Embryonic facial prominence (tissue), 1 donor: ENCODE measurements around the gene APOA4.
A peak's percentile ranks its signal among the peaks of the same experiment; 100 is the strongest.

ENCODE experiments used
- DNase-seq: peaks from one replicate; pipeline ENCODE4 v3.0.0-alpha.2; 2016; ENCODE audit errors: extremely low spot score

APOA4 gene

DNA sequence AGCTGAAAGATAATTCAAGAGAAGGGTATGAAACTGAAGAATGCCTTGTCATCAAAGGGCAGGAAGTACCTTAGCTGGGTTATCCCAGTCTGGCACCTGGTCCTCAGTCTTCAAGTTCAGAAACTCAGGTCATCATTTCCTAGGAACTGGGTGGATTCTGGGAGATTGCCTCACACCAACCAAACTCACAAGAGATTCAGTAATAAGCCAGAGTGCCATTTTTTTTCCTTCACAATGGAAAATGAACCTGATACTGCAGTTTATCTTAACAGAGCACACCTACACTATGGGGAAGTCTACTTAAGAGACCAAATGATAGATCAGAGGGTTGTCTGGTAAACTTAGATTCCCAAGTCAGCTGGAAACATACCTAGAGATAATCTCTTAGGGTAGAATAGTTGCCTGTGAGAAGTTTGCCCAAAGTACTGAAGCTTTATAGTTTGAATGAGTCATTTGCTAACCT lies 46.6 kb downstream of the APOA4 start:
- DNase-seq = no peak

DNA sequence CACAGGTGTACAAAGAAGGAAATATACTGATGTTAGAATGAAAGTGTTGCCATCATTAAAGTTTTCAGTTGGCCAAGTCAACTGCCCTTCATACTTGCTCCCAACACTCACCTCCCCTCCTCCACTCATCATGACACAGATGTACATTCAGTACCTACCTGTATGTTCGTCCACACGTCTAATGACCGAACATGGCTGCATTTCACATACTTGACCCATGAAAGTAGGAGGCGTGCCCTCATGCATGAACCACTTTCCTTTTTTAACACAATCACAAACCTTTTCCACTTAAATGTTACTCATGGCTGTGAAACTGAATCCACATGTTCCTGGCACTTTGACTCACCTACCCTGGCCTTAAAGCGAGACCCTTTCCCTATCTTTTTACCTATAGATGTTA lies 47.1 kb downstream of the APOA4 start:
- DNase-seq = no peak

DNA sequence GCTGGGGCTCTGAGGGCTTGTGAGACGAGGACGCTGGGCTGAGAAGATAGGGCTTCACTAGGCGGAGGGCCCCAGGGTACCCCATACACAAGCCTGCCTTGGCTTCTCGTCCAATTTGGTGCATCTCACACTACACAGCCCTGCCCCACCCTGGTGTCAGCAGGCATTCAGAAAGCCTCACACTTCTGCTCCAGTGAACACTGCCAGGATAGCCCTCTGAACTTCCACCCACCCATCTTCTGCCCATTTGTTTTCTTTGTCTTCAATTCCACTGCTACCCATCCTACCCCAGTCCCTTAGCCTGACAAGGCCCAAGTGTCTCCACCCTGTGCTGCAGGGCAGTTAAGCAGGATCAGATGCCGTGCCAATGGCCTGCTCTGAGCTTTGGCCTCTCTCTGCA lies 48.4 kb downstream of the APOA4 start:
- DNase-seq = no peak

DNA sequence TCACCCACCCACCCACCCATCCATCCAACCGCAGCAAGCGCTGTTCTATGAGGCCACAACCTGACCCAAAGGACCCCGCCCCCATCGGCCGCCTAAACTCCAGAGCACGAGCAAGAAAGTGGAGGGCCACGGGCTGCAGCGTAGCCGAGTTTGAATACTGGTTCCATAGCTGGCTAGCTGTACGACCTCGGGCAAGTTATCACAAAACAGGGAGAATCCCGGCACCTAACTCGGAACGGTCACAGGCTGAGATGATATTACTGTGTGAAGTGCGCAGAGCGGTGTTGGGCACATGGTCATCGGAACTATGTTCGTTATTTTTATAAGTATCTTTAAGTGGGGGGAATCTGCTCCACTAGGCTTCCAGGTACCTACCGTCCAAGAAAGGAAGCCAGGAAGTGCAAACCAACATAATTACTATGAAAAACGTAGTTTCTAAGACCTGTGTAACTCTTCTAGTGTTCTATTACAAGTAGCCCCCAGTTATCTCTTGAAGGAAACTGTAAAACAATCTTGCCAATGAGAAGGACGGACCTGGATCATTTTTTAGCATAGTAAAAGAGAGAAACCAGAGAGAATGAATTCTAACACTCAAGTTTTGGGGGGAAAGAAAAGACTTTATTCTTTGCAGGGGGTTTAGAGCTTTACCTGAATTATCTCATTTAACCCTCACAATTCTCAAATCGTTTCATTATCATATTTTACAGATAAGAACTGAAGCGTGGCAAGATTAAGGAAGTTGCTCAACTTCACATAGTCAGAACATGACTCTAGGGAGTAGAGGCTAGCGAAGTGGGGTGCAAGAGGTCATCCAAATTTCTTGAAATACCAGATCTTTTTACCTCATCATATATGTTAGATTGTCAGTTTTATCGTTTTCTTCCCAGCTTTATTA lies 49.7 kb downstream of the APOA4 start:
- DNase-seq = no peak

DNA sequence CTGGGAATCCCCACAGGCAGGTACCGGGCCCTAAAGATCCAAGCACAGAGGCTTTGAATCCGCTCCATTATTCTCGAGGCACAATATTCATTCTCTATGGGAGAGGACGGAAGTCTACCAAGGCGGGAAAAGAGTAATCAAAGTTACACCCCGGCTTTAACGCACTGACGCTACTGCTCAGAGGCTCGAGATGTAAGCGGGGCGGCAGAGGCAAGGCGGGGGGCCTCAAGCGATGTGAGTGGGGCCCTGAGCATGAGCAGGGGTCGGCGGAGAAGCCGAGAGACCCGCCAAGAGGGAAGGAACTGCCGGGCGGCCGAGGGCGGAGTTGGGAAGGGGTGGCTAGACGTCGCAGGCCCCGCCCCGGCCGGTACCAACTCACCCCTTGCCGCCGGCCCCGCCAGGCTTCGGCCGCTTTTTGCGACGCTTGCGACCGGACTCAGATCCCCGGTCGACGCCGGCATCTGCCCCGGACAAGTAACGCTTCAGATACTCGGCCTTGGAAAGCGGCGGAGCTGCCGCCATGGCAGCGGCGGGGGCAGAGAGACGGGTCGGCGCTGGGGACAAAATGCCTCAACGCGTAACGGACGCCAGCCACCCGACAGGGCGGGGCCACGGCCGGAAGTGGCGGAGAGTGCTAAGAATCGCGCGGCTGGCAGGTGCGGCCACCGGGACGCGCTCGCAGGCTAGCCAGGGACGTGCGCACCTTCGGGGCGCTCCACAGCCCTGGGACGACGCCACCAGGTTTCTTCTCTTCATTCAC lies 50.5 kb downstream of the APOA4 start, which contains the start of gene BUD13:
Gene BUD13, minus strand, starts transcription at position 545 of the 760 bp plus-strand sequence. Its CDS starts 23 bp downstream, at position 522.
- peak; percentile 66 for DNase-seq

DNA sequence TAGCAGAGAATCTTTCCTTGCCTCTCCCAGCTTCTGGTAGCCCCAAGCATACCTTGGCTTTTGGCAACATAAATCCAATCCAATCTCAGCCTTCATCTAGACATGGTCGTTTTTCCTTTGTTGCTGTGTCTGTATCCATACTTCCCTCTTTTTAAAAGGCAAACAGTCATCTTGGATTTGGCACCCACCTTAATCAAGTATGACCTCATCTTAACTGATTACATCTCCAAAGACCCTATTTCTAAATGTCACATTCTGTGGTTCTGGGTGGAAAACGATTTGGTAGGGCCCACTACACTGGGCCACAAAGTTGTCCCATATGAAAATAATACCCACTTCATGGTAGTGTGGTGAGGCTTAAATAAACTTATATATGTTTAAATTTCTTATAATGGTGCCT lies 51.2 kb downstream of the APOA4 start:
- DNase-seq = no peak
